ENCODE measurements around the gene ZNF609. TPM values are rescaled to one million over a fixed set of nuclear protein-coding genes. Genes with fewer than 3 reads are reported as not detected.

Gene ZNF609
- total RNA-seq, 5 donors from 2014 or later (not counting 1 experiment from before 2014, with no cell fraction given): 52.7 to 81.8 (median 59.3) TPM

DNA sequence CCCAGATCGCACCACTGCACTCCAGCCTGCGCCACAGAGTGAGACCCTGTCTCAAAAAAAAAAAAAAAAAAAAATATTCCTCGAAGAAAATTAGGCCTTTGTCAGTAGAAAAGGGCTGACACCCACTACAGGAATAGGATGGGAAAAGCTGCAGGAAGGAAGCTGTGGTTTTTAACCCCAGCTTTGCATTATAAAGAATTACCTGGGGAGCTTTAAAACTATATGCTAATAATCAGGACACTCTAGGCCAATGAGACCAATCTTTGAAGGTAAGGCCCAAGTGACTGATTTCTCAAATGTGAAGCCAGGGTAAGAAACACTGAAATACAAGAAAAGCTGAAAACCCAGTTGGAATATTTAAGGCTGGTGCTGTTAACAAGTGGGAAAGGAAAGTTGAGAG, 240.7 kb downstream of the ZNF609 start:
- ChIA-PET CTCF (interaction anchor here (0.5 to 1.6 kb wide), 4 partner anchors 14 to 835 kb away, joined by 4 to 6 read pairs (median 5); no protein-coding TSS in a partner anchor), POLR2A (no interaction called here)
- Mint-ChIP-seq H3K36me3 (peaks cover 5% of the 10 kb centered on the region), H3K27me3 (no peaks in the 10 kb centered on the region), H3K4me1 (peaks cover 66 to 69% (median 67%) of the 10 kb centered on the region in 3 donors), H3K9me3 (no peaks in the 10 kb centered on the region), H3K4me3 (peak overlapping the region; percentile 70 to 91 (median 78)), H3K27ac (peak overlapping the region; percentile 64 to 73)
- Histone ChIP-seq H3K4me1 (ENCODE audit: control insufficient read depth in 1 of 2, extremely low read depth in 1 of 2, insufficient read depth in 2 of 2, low read length in 2 of 2) (peaks cover 19 to 45% of the 10 kb centered on the region in 2 experiments), H3K9me3 (no peaks in the 10 kb centered on the region), H3K4me3 (ENCODE audit: control insufficient read depth in 1 of 2, extremely low read depth in 1 of 2, low read length in 1 of 2) (no peak overlapping the region), H3K27me3 (replicated peaks in 1 of 2; ENCODE audit: control insufficient read depth in 2 of 2, extremely low read depth in 1 of 2, insufficient read depth in 2 of 2, low read length in 1 of 2) (no peaks in the 10 kb centered on the region), H3K27ac (ENCODE audit: low read length) (no peak overlapping the region), H3K36me3 (ENCODE audit: control insufficient read depth in 2 of 2, extremely low read depth in 1 of 2, insufficient read depth in 1 of 2, low read length in 1 of 2) (no peaks in the 10 kb centered on the region)
- DNase-seq (no peak), ATAC-seq (replicated peaks in 1 of 4) (no peak)
- no CpG with 5 or more reads among the region's 3 CpGs for WGBS (ENCODE audit: insufficient coverage)

DNA sequence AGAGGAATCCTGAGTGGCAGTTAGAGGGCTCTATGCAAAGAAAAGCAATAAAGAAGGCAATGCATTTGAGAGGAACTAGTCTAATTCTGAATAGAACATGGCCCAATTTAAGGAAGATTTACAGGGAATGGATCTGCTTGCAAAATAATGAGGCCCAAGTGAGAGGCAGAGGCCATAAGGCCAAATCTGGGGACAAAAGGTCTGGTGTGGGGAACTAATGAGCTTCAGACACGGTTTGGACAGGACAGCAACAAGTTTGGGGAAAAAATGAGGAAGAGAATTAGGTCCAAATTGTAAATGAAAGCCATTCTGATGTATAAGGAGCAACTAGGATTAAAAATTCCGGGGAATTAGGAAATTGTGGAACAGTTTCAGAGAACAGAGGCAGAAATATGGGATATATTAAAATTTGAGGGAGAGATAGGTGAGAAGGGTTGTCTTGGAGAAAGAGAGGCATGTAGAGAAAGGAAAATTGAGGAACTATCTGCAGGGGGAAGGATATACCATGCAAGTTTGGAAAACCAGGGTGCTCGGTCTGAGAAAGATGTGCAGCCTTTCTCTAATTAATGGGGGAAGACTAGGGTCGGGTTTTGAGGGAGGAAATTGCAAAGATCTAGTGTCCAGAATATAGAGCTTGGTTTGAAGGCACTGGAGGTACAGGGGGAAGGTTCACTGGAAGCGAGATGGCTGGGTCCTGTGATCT, 241.3 kb downstream of the ZNF609 start:
- Mint-ChIP-seq H3K4me1 (peaks cover 61 to 67% (median 65%) of the 10 kb centered on the region in 3 donors), H3K27ac (peak overlapping the region; percentile 64 to 73), H3K9me3 (no peaks in the 10 kb centered on the region), H3K36me3 (peaks cover 5% of the 10 kb centered on the region), H3K27me3 (no peaks in the 10 kb centered on the region), H3K4me3 (peak overlapping the region; percentile 70 to 91 (median 78))
- peaks cover 19 to 45% of the 10 kb centered on the region in 2 experiments for H3K4me1 ChIP-seq (ENCODE audit: control insufficient read depth in 1 of 2, extremely low read depth in 1 of 2, insufficient read depth in 2 of 2, low read length in 2 of 2)
- peak overlapping the region in 1 of 2 donors; percentile 76 for H3K4me3 ChIP-seq (ENCODE audit: control insufficient read depth in 1 of 2, extremely low read depth in 1 of 2, low read length in 1 of 2)
- DNase-seq: no peak
- 75% methylated on average over 5 of the region's 5 CpGs for WGBS (ENCODE audit: insufficient coverage)
- POLR2A ChIA-PET: interaction anchor here in 1 of 2 donors (0.6 kb wide), 1 partner anchor 935 kb away, joined by 14 read pairs; no protein-coding TSS in a partner anchor
- no peaks in the 10 kb centered on the region for H3K36me3 ChIP-seq (ENCODE audit: control insufficient read depth in 2 of 2, extremely low read depth in 1 of 2, insufficient read depth in 1 of 2, low read length in 1 of 2)
- no peak overlapping the region for H3K27ac ChIP-seq (ENCODE audit: low read length)
- CTCF ChIA-PET: interaction anchor here (0.6 to 1.0 kb wide), 3 partner anchors 27 to 835 kb away, joined by 3 to 6 read pairs (median 5); no protein-coding TSS in a partner anchor
- no peaks in the 10 kb centered on the region for H3K9me3 ChIP-seq
- no peak for ATAC-seq (replicated peaks in 1 of 4)
- H3K27me3 ChIP-seq (replicated peaks in 1 of 2; ENCODE audit: control insufficient read depth in 2 of 2, extremely low read depth in 1 of 2, insufficient read depth in 2 of 2, low read length in 1 of 2): no peaks in the 10 kb centered on the region

DNA sequence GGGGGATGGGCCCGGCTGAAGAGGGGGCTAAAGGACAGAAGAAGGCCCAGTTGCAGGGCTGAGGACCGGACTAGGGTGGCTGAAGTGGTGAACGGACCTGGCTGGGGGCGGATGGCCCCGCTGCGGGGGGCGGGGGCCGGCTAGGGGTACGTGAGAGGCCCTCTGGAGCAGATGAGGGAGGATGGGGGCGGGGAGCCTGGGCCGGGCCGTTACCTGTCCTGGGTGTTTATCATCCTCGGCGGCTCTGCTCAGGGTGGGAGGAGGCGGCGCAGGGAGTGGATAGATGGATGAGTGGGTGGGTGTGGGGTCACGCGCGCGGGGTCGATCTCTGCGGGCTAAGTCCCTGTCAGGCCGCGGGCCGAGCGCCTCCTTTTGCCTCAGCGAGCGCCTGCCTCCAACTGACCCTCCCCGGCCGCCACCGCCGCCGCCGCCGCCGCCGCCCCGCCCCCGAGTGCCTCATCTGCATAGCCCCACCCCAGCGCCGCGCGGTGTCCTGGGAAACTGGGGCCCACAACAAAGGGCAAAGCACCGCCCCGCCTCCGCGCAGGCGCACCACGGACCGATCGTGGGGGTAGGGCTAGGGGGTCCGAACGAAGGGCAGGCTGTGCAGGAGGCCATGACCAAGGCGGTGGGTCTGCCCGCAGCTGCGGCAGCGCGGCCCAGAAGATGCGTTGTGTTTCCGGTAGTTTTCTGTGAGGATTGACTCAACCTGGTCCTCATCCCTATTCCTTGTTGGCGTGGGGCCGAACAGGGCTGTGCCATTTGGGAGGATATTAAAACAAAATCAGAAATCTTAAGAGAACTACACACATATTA, 242.6 kb downstream of the ZNF609 start:
- Histone ChIP-seq H3K27me3 (replicated peaks in 1 of 2; ENCODE audit: control insufficient read depth in 2 of 2, extremely low read depth in 1 of 2, insufficient read depth in 2 of 2, low read length in 1 of 2) (no peaks in the 10 kb centered on the region), H3K36me3 (ENCODE audit: control insufficient read depth in 2 of 2, extremely low read depth in 1 of 2, insufficient read depth in 1 of 2, low read length in 1 of 2) (no peaks in the 10 kb centered on the region), H3K27ac (ENCODE audit: low read length) (peak overlapping the region; percentile 58), H3K4me3 (ENCODE audit: control insufficient read depth in 1 of 2, extremely low read depth in 1 of 2, low read length in 1 of 2) (peak overlapping the region; percentile 76 to 85), H3K4me1 (ENCODE audit: control insufficient read depth in 1 of 2, extremely low read depth in 1 of 2, insufficient read depth in 2 of 2, low read length in 2 of 2) (peaks cover 19 to 41% of the 10 kb centered on the region in 2 experiments), H3K9me3 (no peaks in the 10 kb centered on the region)
- Mint-ChIP-seq H3K27me3 (no peaks in the 10 kb centered on the region), H3K4me3 (peak overlapping the region; percentile 70 to 91 (median 78)), H3K36me3 (peaks cover 5% of the 10 kb centered on the region), H3K27ac (peak overlapping the region; percentile 64 to 80), H3K9me3 (no peaks in the 10 kb centered on the region), H3K4me1 (peaks cover 51 to 55% (median 54%) of the 10 kb centered on the region in 3 donors)
- DNase-seq: peak; percentile 84 to 97 (median 92)
- ChIA-PET CTCF (interaction anchor here in 1 of 2 donors (0.5 kb wide), 1 partner anchor 303 kb away, joined by 4 read pairs; no protein-coding TSS in a partner anchor), POLR2A (no interaction called here)
- ATAC-seq (replicated peaks in 1 of 4): peak; percentile 95 to 97 (median 95)
- under 1% methylated on average over 39 of the region's 62 CpGs for WGBS (ENCODE audit: insufficient coverage)

DNA sequence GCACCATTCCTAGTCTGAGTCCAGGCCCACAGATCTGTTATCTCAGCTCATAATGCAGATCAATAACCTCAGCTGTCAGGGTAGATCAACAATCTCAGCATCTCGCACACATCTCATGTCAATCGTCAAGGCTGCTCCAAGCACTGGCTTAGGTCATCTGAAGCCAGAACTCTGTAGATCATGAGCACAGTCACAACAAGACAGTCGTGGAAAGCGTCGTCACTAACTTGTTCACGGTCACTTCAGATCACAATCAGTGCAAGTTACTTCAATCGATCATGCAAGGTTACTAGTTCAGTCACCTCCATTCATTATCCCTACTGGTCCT, 243.2 kb downstream of the ZNF609 start:
- 84% methylated on average over 7 of the region's 7 CpGs for WGBS (ENCODE audit: insufficient coverage)
- peaks cover 5% of the 10 kb centered on the region for H3K36me3 Mint-ChIP-seq
- peak overlapping the region; percentile 64 to 80 for H3K27ac Mint-ChIP-seq
- Histone ChIP-seq H3K36me3 (ENCODE audit: control insufficient read depth in 2 of 2, extremely low read depth in 1 of 2, insufficient read depth in 1 of 2, low read length in 1 of 2) (no peaks in the 10 kb centered on the region), H3K4me3 (ENCODE audit: control insufficient read depth in 1 of 2, extremely low read depth in 1 of 2, low read length in 1 of 2) (peak overlapping the region; percentile 76 to 85), H3K9me3 (no peaks in the 10 kb centered on the region), H3K27ac (ENCODE audit: low read length) (peak overlapping the region; percentile 58), H3K27me3 (replicated peaks in 1 of 2; ENCODE audit: control insufficient read depth in 2 of 2, extremely low read depth in 1 of 2, insufficient read depth in 2 of 2, low read length in 1 of 2) (no peaks in the 10 kb centered on the region), H3K4me1 (ENCODE audit: control insufficient read depth in 1 of 2, extremely low read depth in 1 of 2, insufficient read depth in 2 of 2, low read length in 2 of 2) (peaks cover 19 to 40% of the 10 kb centered on the region in 2 experiments)
- ChIA-PET CTCF (no interaction called here), POLR2A (no interaction called here)
- H3K9me3 Mint-ChIP-seq: no peaks in the 10 kb centered on the region
- ATAC-seq (replicated peaks in 1 of 4): peak in 3 of 4 experiments; percentile 1 to 11 (median 7)
- no peaks in the 10 kb centered on the region for H3K27me3 Mint-ChIP-seq
- H3K4me3 Mint-ChIP-seq: peak overlapping the region; percentile 70 to 91 (median 78)
- peaks cover 46 to 49% (median 49%) of the 10 kb centered on the region in 3 donors for H3K4me1 Mint-ChIP-seq
- DNase-seq: no peak

DNA sequence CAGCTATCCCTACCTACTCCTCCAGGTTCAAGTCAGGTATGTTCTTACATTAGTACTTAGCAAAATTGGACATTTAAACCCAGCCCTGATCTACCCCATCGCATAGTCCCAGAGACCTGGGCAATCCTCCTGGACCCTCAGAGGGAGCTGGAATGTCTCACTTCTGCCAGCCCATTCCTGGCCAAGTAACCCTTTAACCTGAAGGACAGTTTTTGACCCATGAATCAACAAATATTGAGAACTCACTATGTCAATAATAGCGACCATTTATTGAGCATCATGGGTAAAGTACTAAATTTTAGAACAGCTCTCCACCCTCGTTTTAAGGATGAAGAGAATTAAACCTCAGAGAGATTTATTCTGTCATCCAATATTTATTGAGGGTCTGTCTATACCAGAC, 244.6 kb downstream of the ZNF609 start:
- Mint-ChIP-seq H3K27me3 (no peaks in the 10 kb centered on the region), H3K4me3 (peak overlapping the region in 2 of 3 donors; percentile 28)

More for the DNA sequence above, 244.6 kb downstream of the ZNF609 start:
- H3K27ac Mint-ChIP-seq: no peak overlapping the region
- H3K4me1 ChIP-seq (ENCODE audit: control insufficient read depth in 1 of 2, extremely low read depth in 1 of 2, insufficient read depth in 2 of 2, low read length in 2 of 2): peaks cover 19 to 35% of the 10 kb centered on the region in 2 experiments
- H3K9me3 Mint-ChIP-seq: no peaks in the 10 kb centered on the region
- ChIA-PET CTCF (interaction anchor here (0.6 to 0.7 kb wide), 2 partner anchors 174 to 1267 kb away, joined by 3 to 7 read pairs; no protein-coding TSS in a partner anchor), POLR2A (interaction anchor here in 1 of 2 donors (1.1 kb wide), 1 partner anchor 9 kb away, joined by 3 read pairs; no protein-coding TSS in a partner anchor)
- H3K9me3 ChIP-seq: no peaks in the 10 kb centered on the region
- peaks cover 5% of the 10 kb centered on the region for H3K36me3 Mint-ChIP-seq
- DNase-seq (no peak), ATAC-seq (replicated peaks in 1 of 4) (no peak)
- no peak overlapping the region for H3K4me3 ChIP-seq (ENCODE audit: control insufficient read depth in 1 of 2, extremely low read depth in 1 of 2, low read length in 1 of 2)
- no peaks in the 10 kb centered on the region for H3K36me3 ChIP-seq (ENCODE audit: control insufficient read depth in 2 of 2, extremely low read depth in 1 of 2, insufficient read depth in 1 of 2, low read length in 1 of 2)
- no peak overlapping the region for H3K27ac ChIP-seq (ENCODE audit: low read length)
- H3K27me3 ChIP-seq (replicated peaks in 1 of 2; ENCODE audit: control insufficient read depth in 2 of 2, extremely low read depth in 1 of 2, insufficient read depth in 2 of 2, low read length in 1 of 2): no peaks in the 10 kb centered on the region
- no CpG with 5 or more reads among the region's 3 CpGs for WGBS (ENCODE audit: insufficient coverage)
- peaks cover 31 to 35% (median 35%) of the 10 kb centered on the region in 3 donors for H3K4me1 Mint-ChIP-seq
